ENCODE results near the gene ADAMTSL1.

Gene ADAMTSL1

DNA sequence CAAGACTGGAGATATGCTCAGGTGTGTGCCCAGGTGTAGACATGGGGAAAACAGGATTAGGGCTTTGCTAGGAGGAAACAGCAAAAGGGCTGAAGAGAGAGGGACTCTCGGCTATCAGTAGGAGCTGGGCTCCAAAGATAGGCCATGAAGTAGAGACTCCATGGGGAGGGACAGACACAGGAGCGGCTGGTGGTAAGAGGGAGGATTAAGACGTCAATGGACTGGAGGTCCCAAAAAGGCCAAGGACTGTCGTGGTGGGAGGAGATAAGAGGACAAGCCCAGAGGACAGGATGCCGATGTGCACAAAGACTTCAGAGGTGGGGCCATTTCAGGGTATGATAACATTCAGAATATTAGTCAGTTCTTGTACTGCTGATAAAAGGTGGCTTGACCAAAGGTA is 466.0 kb downstream of the ADAMTSL1 start:
- Histone ChIP-seq H3K4me3 (no peak overlapping the region), H3K27ac (no peak overlapping the region)
- TF ChIP-seq CTCF (IDR thresholded peaks at IDR 0.05), result no peak
- no peak for DNase-seq (ENCODE audit: low spot score)

- DNase-seq (ENCODE audit: low spot score), result no peak
- H3K27ac ChIP-seq, result no peak overlapping the region
- TF ChIP-seq CTCF (IDR thresholded peaks at IDR 0.05), result no peak
- H3K4me3 ChIP-seq, result no peak overlapping the region
Measured at GRCh38 chr9:18941060-18941740, 467.2 kb downstream of the ADAMTSL1 start.

- Histone ChIP-seq H3K27ac (no peak overlapping the region), H3K4me3 (no peak overlapping the region)
- DNase-seq (ENCODE audit: low spot score), result no peak
- no peak for TF ChIP-seq CTCF (IDR thresholded peaks at IDR 0.05)
Measured at GRCh38 chr9:18942801-18943200, 468.8 kb downstream of the ADAMTSL1 start.

- no peak for DNase-seq (ENCODE audit: low spot score)
- H3K27ac ChIP-seq, result no peak overlapping the region
- no peak overlapping the region for H3K4me3 ChIP-seq
- no peak for TF ChIP-seq CTCF (IDR thresholded peaks at IDR 0.05)
Measured at GRCh38 chr9:18947892-18948339, 474.0 kb downstream of the ADAMTSL1 start.

DNA sequence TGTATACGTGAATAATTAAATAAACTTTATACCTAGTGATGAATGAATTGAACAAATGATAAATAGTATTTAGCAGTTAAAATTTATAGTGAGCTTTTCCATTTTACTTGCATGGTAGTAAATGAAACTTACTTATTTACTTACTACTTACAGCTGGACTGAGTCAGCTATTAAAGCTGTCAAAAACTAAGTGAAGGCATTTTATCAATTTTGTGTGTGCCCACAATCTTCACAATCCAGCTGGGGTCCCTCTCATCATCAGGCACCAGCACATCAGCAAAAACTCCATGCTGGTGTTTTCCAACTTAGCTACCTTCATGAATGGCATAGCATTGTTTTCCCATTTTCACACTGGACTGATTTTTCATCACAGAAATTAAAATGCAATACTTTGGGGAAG is 478.0 kb downstream of the ADAMTSL1 start:
- H3K4me3 ChIP-seq, result no peak overlapping the region
- H3K27ac ChIP-seq, result no peak overlapping the region

DNA sequence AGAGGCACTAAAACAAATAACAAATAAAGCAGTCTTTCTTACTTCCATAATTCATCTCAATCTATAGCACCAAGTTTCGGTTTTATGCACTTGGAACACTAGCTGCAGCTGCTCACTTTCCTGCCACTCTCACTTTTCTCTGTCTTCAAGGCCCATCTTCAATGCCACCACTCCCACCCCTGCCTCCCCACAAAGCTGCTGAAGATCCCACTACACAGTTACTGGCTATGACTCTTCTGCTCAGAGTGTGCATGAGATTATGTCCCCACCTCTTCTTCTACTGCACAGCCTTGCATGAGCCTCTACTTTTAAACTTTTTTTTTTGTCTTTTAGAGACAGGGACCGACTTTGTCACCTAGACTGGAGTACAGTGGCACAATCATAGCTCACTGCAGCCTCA is 481.7 kb downstream of the ADAMTSL1 start:
- TF ChIP-seq CTCF (IDR thresholded peaks at IDR 0.05), result no peak
- Histone ChIP-seq H3K4me3 (no peak overlapping the region), H3K27ac (no peak overlapping the region)
- no peak for DNase-seq (ENCODE audit: low spot score)

More for the DNA sequence above, 478.0 kb downstream of the ADAMTSL1 start:
- TF ChIP-seq CTCF (IDR thresholded peaks at IDR 0.05), result no peak
- DNase-seq (ENCODE audit: low spot score), result no peak

Measured in coronary artery (tissue), 2 donors.